H1 (cell line): ENCODE data around the gene C21orf91. TPM values are rescaled to one million over a fixed set of nuclear protein-coding genes. Genes with fewer than 3 reads are reported as not detected.

Experiments used
- BACH1 ChIP-seq: IDR thresholded peaks from 2 replicates; pipeline ENCODE4 v1.6.1; 2012; ENCODE audit warnings: low read length, improper control_type of control experiment
- FOSL1 ChIP-seq: IDR thresholded peaks from 2 replicates; pipeline ENCODE4 v1.6.1; 2011; ENCODE audit warnings: mild to moderate bottlenecking, low read depth, low read length, moderate library complexity; ENCODE audit not compliant: insufficient read depth
- JUND ChIP-seq: IDR thresholded peaks from 2 replicates; pipeline ENCODE4 v1.6.1; 2011; ENCODE audit warnings: mild to moderate bottlenecking, improper control_type of control experiment, low read length
- TEAD4 ChIP-seq: IDR thresholded peaks from 2 replicates; pipeline ENCODE4 v1.6.1; 2012; ENCODE audit warnings: low read depth, low read length, inconsistent platforms, mixed read lengths
- polyA plus RNA-seq, 7 experiments: library from polyadenylated mRNA; depleted of rRNA in 3 of 7; stranded (reverse) in 5 of 7; unstranded in 2 of 7; fragments of >200 nt in 5 of 7; fragments of 200-250 nt in 2 of 7; gene quantifications; 1 replicate in 5 of 7; 2 replicates in 1 of 7; 4 replicates in 1 of 7; pipeline versions ENCODE4 v1.2.1 to v1.2.3, GENCODE V29; 2011 to 2013; ENCODE audit warnings: missing spikeins in 2 of 7, mixed read lengths in 2 of 7
- total RNA-seq: library from RNA; stranded (reverse); fragmentation: NEBNext Ultra II Directional; extraction: Animal tissue kit (Norgen Biotek cat#: 25700); gene quantifications from 2 replicates; pipeline ENCODE4 v1.2.1, GENCODE V29; 2021
- TF ChIP-seq, protein P1 (sequence below): IDR thresholded peaks from 2 replicates; pipeline ENCODE4 v1.6.1; 2011; ENCODE audit warnings: low read length, improper control_type of control experiment

Gene C21orf91
- total and polyA plus RNA-seq, 2 of the 8 experiments (the other 6 are each of a cell fraction or from before 2014, with no cell fraction given): 4.9 to 33.6 TPM

GRCh38 chr21:17742940-17743592 is 76.1 kb downstream of the C21orf91 start (continued):
- TF ChIP-seq FOSL1 (no peak), BACH1 (no peak), JUND (no peak), TEAD4 (no peak)
- TF ChIP-seq, protein P1, sequence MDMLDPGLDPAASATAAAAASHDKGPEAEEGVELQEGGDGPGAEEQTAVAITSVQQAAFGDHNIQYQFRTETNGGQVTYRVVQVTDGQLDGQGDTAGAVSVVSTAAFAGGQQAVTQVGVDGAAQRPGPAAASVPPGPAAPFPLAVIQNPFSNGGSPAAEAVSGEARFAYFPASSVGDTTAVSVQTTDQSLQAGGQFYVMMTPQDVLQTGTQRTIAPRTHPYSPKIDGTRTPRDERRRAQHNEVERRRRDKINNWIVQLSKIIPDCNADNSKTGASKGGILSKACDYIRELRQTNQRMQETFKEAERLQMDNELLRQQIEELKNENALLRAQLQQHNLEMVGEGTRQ: no peak
- TF ChIP-seq, all 59 proteins: peak for 0
